Panc1 (cell line): Measurements from ENCODE around the gene MAP2K1.

Experiments used
- CTCF ChIP-seq: fragments of 450-650 bp; IDR thresholded peaks from 2 replicates; pipeline ENCODE4 v1.5.1; 2017; ENCODE audit warnings: mild to moderate bottlenecking
- SIN3A ChIP-seq: IDR thresholded peaks from 2 replicates; pipeline ENCODE4 v1.6.1; 2012; ENCODE audit warnings: low read depth, mild to moderate bottlenecking, low read length, moderate library complexity, borderline replicate concordance; ENCODE audit not compliant: insufficient read depth
- TCF7L2 ChIP-seq: IDR thresholded peaks from 2 replicates; pipeline ENCODE4 v1.6.1; 2011; ENCODE audit warnings: mild to moderate bottlenecking, low read depth, low read length, inconsistent platforms

- TF ChIP-seq CTCF (no peak), TCF7L2 (no peak), SIN3A (no peak)
These were observed 115.8 kb downstream of the MAP2K1 start for GRCh38 chr15:66502491-66502890.
